ENCODE results near the gene GARS1.
"Not testable (repeated sequence)": the region's sequence is repeated elsewhere in the genome, so short reads cannot be mapped to it uniquely, and the experiment has no call there.

GARS1 gene

GRCh38 chr7:30630986-30631385 lies 36.3 kb downstream of the GARS1 start:
- DNase-seq, result no peak

GRCh38 chr7:30633223-30633622 lies 38.5 kb downstream of the GARS1 start:
- DNase-seq, result no peak

GRCh38 chr7:30634193-30634626 lies 39.5 kb downstream of the GARS1 start:
- no peak for DNase-seq

- no peak for DNase-seq
These were observed 40.0 kb downstream of the GARS1 start for GRCh38 chr7:30634634-30635201.

- no peak for DNase-seq
These were observed 41.1 kb downstream of the GARS1 start for GRCh38 chr7:30635798-30636197.

GRCh38 chr7:30642322-30642721 lies 47.6 kb downstream of the GARS1 start:
- DNase-seq, result not testable (repeated sequence)

GRCh38 chr7:30642789-30643188 lies 48.1 kb downstream of the GARS1 start:
- DNase-seq, result no peak

GRCh38 chr7:30644286-30644955 lies 49.7 kb downstream of the GARS1 start:
- DNase-seq, result no peak

- DNase-seq, result no peak
These were observed 51.0 kb downstream of the GARS1 start for GRCh38 chr7:30645661-30646060.

- DNase-seq, result no peak
These were observed 51.5 kb downstream of the GARS1 start for GRCh38 chr7:30646154-30646553.

- DNase-seq, result no peak
These were observed 53.1 kb downstream of the GARS1 start for GRCh38 chr7:30647589-30648364.

GRCh38 chr7:30648744-30649540 lies 54.3 kb downstream of the GARS1 start:
- DNase-seq, result no peak

GRCh38 chr7:30649717-30650420 lies 55.2 kb downstream of the GARS1 start:
- DNase-seq, result no peak

- no peak for DNase-seq
These were observed 55.7 kb downstream of the GARS1 start for GRCh38 chr7:30650421-30650808.

- DNase-seq, result no peak
These were observed 57.5 kb downstream of the GARS1 start for GRCh38 chr7:30652132-30652531.

- DNase-seq, result no peak
These were observed 58.3 kb downstream of the GARS1 start for GRCh38 chr7:30652698-30653641.

GRCh38 chr7:30654296-30655090 lies 59.8 kb downstream of the GARS1 start:
- no peak for DNase-seq

- DNase-seq, result no peak
These were observed 60.7 kb downstream of the GARS1 start for GRCh38 chr7:30655096-30655970.

Data from fibroblast of upper back skin (primary cell).